ENCODE data around the gene POU6F2.

GRCh38 chr7:39349452-39350123 is 371.9 kb downstream of the POU6F2 start:
- TF ChIP-seq CTCF (conservative IDR thresholded peaks at IDR 0.05; ENCODE audit: low read depth, low read length) (no peak), EZH2phosphoT487 (IDR thresholded peaks at IDR 0.05; ENCODE audit: borderline replicate concordance, low read length) (no peak), EZH2 (IDR thresholded peaks at IDR 0.05; ENCODE audit: low read length, unreplicated experiment) (no peak)

All from PC-3 (cell line).